ENCODE measurements around the gene CLEC16A.

The CLEC16A gene

GRCh38 chr16:11104168-11105037 is 160.0 kb downstream of the CLEC16A start:
- no peak for DNase-seq

GRCh38 chr16:11105038-11105903 is 160.9 kb downstream of the CLEC16A start:
- no peak for DNase-seq

GRCh38 chr16:11106726-11107125 is 162.4 kb downstream of the CLEC16A start:
- DNase-seq, result no peak

- no peak for DNase-seq
Observed at GRCh38 chr16:11107780-11108465, 163.6 kb downstream of the CLEC16A start.

GRCh38 chr16:11108466-11108805 is 164.1 kb downstream of the CLEC16A start:
- no peak for DNase-seq

GRCh38 chr16:11109566-11109965 is 165.2 kb downstream of the CLEC16A start:
- DNase-seq, result no peak

- no peak for DNase-seq
Observed at GRCh38 chr16:11111150-11111549, 166.8 kb downstream of the CLEC16A start.

- no peak for DNase-seq
Observed at GRCh38 chr16:11111856-11112634, 167.7 kb downstream of the CLEC16A start.

- DNase-seq, result peak; percentile 38
Observed at GRCh38 chr16:11112723-11113348, 168.5 kb downstream of the CLEC16A start.

- no peak for DNase-seq
Observed at GRCh38 chr16:11114366-11115164, 170.2 kb downstream of the CLEC16A start.

- DNase-seq, result no peak
Observed at GRCh38 chr16:11117576-11118211, 173.3 kb downstream of the CLEC16A start.

- no peak for DNase-seq
Observed at GRCh38 chr16:11118479-11118878, 174.1 kb downstream of the CLEC16A start.

GRCh38 chr16:11121083-11121608 is 176.8 kb downstream of the CLEC16A start:
- DNase-seq, result no peak

GRCh38 chr16:11121914-11122692 is 177.7 kb downstream of the CLEC16A start:
- DNase-seq, result no peak

- DNase-seq, result no peak
Observed at GRCh38 chr16:11123666-11124065, 179.3 kb downstream of the CLEC16A start.

- no peak for DNase-seq
Observed at GRCh38 chr16:11125936-11126335, 181.6 kb downstream of the CLEC16A start.

- no peak for DNase-seq
Observed at GRCh38 chr16:11126399-11127054, 182.2 kb downstream of the CLEC16A start.

GRCh38 chr16:11127610-11128195 is 183.3 kb downstream of the CLEC16A start:
- DNase-seq, result no peak

All from DMS153 (cell line).